Keratinocyte (primary cell): ENCODE data around the gene ACAD10. TPM values are rescaled to one million over a fixed set of nuclear protein-coding genes. Genes with fewer than 3 reads are reported as not detected.

Experiments
- DNase-seq: peaks from one replicate; pipeline ENCODE4 v3.0.0-alpha.2; 2011; ENCODE audit warnings: low read depth, missing footprints, low spot score
- FAIRE-seq: peaks from 2 replicates; lab custom pipeline; 2011; peaks lifted over from hg19 to GRCh38; lab: Jason Lieb, UNC
- H2AFZ ChIP-seq: 2 replicates; pipeline ENCODE4 v1.6.0; 2012; ENCODE audit warnings: low read length, control low read depth, inconsistent platforms; ENCODE audit not compliant: control insufficient read depth
- H3K27ac ChIP-seq: 2 replicates; pipeline ENCODE4 v1.5.1; 2011; ENCODE audit warnings: low read length; ENCODE audit not compliant: control insufficient read depth, insufficient read depth
- H3K27me3 ChIP-seq: 3 replicates; pipeline ENCODE4 v1.6.0; 2011; ENCODE audit warnings: low read length; ENCODE audit not compliant: control insufficient read depth, insufficient read depth; ENCODE audit errors: extremely low read depth
- H3K36me3 ChIP-seq, 2 experiments: 2 replicates in 1 of 2; 3 replicates in 1 of 2; pipeline ENCODE4 v1.5.1; 2011; ENCODE audit warnings: low read length in 2 of 2, mild to moderate bottlenecking in 1 of 2; ENCODE audit not compliant: control insufficient read depth in 2 of 2, insufficient read depth in 2 of 2; ENCODE audit errors: extremely low read depth in 1 of 2
- H3K4me1 ChIP-seq: 3 replicates; pipeline ENCODE4 v1.5.1; 2011; ENCODE audit warnings: low read length; ENCODE audit not compliant: control insufficient read depth, insufficient read depth; ENCODE audit errors: extremely low read depth
- H3K4me2 ChIP-seq: 3 replicates; pipeline ENCODE4 v1.6.0; 2011; ENCODE audit warnings: low read depth, low read length; ENCODE audit not compliant: control insufficient read depth, insufficient read depth; ENCODE audit errors: extremely low read depth
- H3K4me3 ChIP-seq, 3 experiments: fragments of 200-600 bp in 1 of 3; sonication (generic) in 1 of 3; 2 replicates in 2 of 3; 3 replicates in 1 of 3; pipeline ENCODE4 v1.5.1; 2011 to 2016; ENCODE audit warnings: low read length in 3 of 3, mild to moderate bottlenecking in 3 of 3, control low read depth in 2 of 3, inconsistent platforms in 1 of 3, low read depth in 1 of 3, mixed read lengths in 1 of 3, mixed run types in 1 of 3, moderate library complexity in 1 of 3; ENCODE audit not compliant: control insufficient read depth in 2 of 3, insufficient read depth in 2 of 3; ENCODE audit errors: extremely low read depth in 1 of 3
- H3K79me2 ChIP-seq: 2 replicates; pipeline ENCODE4 v1.6.0; 2012; ENCODE audit warnings: low read length; ENCODE audit not compliant: control insufficient read depth, insufficient read depth
- H3K9ac ChIP-seq: 3 replicates; pipeline ENCODE4 v1.6.0; 2011; ENCODE audit warnings: low read length; ENCODE audit not compliant: control insufficient read depth, insufficient read depth; ENCODE audit errors: extremely low read depth
- H3K9me1 ChIP-seq: 3 replicates; pipeline ENCODE4 v1.6.0; 2011; ENCODE audit warnings: low read length; ENCODE audit not compliant: control insufficient read depth, insufficient read depth; ENCODE audit errors: extremely low read depth
- H3K9me3 ChIP-seq: 2 replicates; pipeline ENCODE4 v1.5.1; 2012; ENCODE audit warnings: low read depth, low read length; ENCODE audit not compliant: control insufficient read depth
- H4K20me1 ChIP-seq: 3 replicates; pipeline ENCODE4 v1.6.0; 2011; ENCODE audit warnings: low read length; ENCODE audit not compliant: control insufficient read depth, insufficient read depth; ENCODE audit errors: extremely low read depth
- CTCF ChIP-seq, 3 experiments: IDR thresholded peaks in 1 of 3; conservative IDR thresholded peaks in 1 of 3; optimal IDR thresholded peaks in 1 of 3; 2 replicates in 2 of 3; 3 replicates in 1 of 3; pipeline versions ENCODE3 to v1.5.1; 2011; ENCODE audit warnings: low read length in 3 of 3, mild to moderate bottlenecking in 3 of 3, moderate library complexity in 2 of 3, control low read depth in 1 of 3, inconsistent platforms in 1 of 3; ENCODE audit not compliant: insufficient read depth in 2 of 3; ENCODE audit errors: extremely low read depth in 1 of 3
- EZH2 ChIP-seq: IDR thresholded peaks from one replicate; pipeline ENCODE4 v1.6.1; 2012; ENCODE audit warnings: inconsistent platforms, mild to moderate bottlenecking, low read length, moderate library complexity
- dilution Hi-C: fragments of 300-500 bp; cut with MboI; formaldehyde crosslinking; loops from one replicate; pipeline ENCODE4 v1.7.0; 2020; ENCODE audit warnings: low sequenced_read_pairs; ENCODE audit not compliant: extremely low pct_ligation_motif_present
- polyA plus RNA-seq, 5 experiments: library from polyadenylated mRNA; depleted of rRNA in 3 of 5; stranded (reverse) in 3 of 5; stranded (forward) in 1 of 5; unstranded in 1 of 5; fragments of >200 nt; gene quantifications; 1 replicate in 1 of 5; 2 replicates in 3 of 5; 3 replicates in 1 of 5; pipeline versions ENCODE4 v1.2.1 to v1.2.3, GENCODE V29; 2011 to 2012; ENCODE audit warnings: missing spikeins in 2 of 5, low read depth in 1 of 5, low replicate concordance in 1 of 5

ACAD10 gene
- polyA plus RNA-seq, 1 donor (not counting 4 experiments of a cell fraction or from before 2014, with no cell fraction given), result 13.2 TPM

GRCh38 chr12:111638556-111638955 lies 47.3 kb upstream of the ACAD10 start:
- Histone ChIP-seq H3K4me3 (no peak overlapping the region), H3K4me1 (peaks cover 3% of the 10 kb centered on the region), H2AFZ (no peak overlapping the region), H3K27me3 (no peaks in the 10 kb centered on the region), H3K9me1 (no peaks in the 10 kb centered on the region), H3K36me3 (peaks cover 0 to 3% of the 10 kb centered on the region in 2 experiments), H4K20me1 (no peaks in the 10 kb centered on the region), H3K9me3 (no peaks in the 10 kb centered on the region), H3K27ac (no peak overlapping the region), H3K79me2 (no peaks in the 10 kb centered on the region), H3K4me2 (no peak overlapping the region), H3K9ac (no peak overlapping the region)
- no peak for TF ChIP-seq CTCF (optimal IDR thresholded peaks at IDR 0.05 in 1 of 3, IDR thresholded peaks at IDR 0.05 in 1 of 3, conservative IDR thresholded peaks at IDR 0.05 in 1 of 3; ENCODE audit: extremely low read depth in 1 of 3, insufficient read depth in 2 of 3, low read length in 3 of 3)
- no peak for TF ChIP-seq EZH2
- dilution Hi-C loops, result no loop called here
- DNase-seq (no peak), FAIRE-seq (no peak)

- Histone ChIP-seq H3K4me2 (no peak overlapping the region), H3K9me1 (no peaks in the 10 kb centered on the region), H3K27ac (no peak overlapping the region), H2AFZ (no peak overlapping the region), H3K9me3 (no peaks in the 10 kb centered on the region), H3K4me1 (peaks cover 3% of the 10 kb centered on the region), H4K20me1 (no peaks in the 10 kb centered on the region), H3K27me3 (no peaks in the 10 kb centered on the region), H3K36me3 (peaks cover 0 to 10% of the 10 kb centered on the region in 2 experiments), H3K79me2 (no peaks in the 10 kb centered on the region), H3K4me3 (no peak overlapping the region), H3K9ac (no peak overlapping the region)
- no peak for DNase-seq
- dilution Hi-C loops, result no loop called here
- FAIRE-seq, result no peak
- TF ChIP-seq EZH2, result no peak
- no peak for TF ChIP-seq CTCF (optimal IDR thresholded peaks at IDR 0.05 in 1 of 3, IDR thresholded peaks at IDR 0.05 in 1 of 3, conservative IDR thresholded peaks at IDR 0.05 in 1 of 3; ENCODE audit: extremely low read depth in 1 of 3, insufficient read depth in 2 of 3, low read length in 3 of 3)
Measured at GRCh38 chr12:111640506-111640905, 45.3 kb upstream of the ACAD10 start.
